ENCODE data around the gene CAPN2. TPM values are rescaled to one million over a fixed set of nuclear protein-coding genes. Genes with fewer than 3 reads are reported as not detected.

The CAPN2 gene
- total RNA-seq, 4 donors from 2014 or later = 143 to 276 (median 202) TPM

GRCh38 chr1:223754681-223755431 lies 42.5 kb downstream of the CAPN2 start:
- Histone ChIP-seq H3K27ac (no peak overlapping the region), H3K27me3 (no peaks in the 10 kb centered on the region), H3K4me3 (no peak overlapping the region), H3K36me3 (peaks cover 0 to 91% (median 0%) of the 10 kb centered on the region in 3 donors), H3K4me1 (no peaks in the 10 kb centered on the region), H3K9me3 (no peaks in the 10 kb centered on the region)
- no peak for TF ChIP-seq POLR2A (IDR thresholded peaks at IDR 0.05)
- TF ChIP-seq, protein P1, sequence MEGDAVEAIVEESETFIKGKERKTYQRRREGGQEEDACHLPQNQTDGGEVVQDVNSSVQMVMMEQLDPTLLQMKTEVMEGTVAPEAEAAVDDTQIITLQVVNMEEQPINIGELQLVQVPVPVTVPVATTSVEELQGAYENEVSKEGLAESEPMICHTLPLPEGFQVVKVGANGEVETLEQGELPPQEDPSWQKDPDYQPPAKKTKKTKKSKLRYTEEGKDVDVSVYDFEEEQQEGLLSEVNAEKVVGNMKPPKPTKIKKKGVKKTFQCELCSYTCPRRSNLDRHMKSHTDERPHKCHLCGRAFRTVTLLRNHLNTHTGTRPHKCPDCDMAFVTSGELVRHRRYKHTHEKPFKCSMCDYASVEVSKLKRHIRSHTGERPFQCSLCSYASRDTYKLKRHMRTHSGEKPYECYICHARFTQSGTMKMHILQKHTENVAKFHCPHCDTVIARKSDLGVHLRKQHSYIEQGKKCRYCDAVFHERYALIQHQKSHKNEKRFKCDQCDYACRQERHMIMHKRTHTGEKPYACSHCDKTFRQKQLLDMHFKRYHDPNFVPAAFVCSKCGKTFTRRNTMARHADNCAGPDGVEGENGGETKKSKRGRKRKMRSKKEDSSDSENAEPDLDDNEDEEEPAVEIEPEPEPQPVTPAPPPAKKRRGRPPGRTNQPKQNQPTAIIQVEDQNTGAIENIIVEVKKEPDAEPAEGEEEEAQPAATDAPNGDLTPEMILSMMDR (IDR thresholded peaks at IDR 0.05) = no peak
- DNase-seq = peak in 1 of 3 donors; percentile 43

DNA sequence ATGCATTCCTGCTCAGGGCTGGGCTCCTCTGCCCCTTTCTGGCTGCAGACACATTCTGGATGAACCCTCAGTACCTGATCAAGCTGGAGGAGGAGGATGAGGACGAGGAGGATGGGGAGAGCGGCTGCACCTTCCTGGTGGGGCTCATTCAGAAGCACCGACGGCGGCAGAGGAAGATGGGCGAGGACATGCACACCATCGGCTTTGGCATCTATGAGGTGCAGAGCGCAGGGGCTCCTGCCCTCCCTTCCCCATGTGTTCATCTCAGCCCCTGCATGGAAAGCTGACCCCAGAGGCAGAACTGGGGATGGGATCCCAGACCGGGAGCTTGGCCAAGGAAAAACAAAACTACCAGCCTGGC lies 43.1 kb downstream of the CAPN2 start:
- Histone ChIP-seq H3K27ac (no peak overlapping the region), H3K4me1 (no peaks in the 10 kb centered on the region), H3K27me3 (no peaks in the 10 kb centered on the region), H3K9me3 (no peaks in the 10 kb centered on the region), H3K36me3 (peaks cover 0 to 93% (median 0%) of the 10 kb centered on the region in 3 donors), H3K4me3 (no peak overlapping the region)
- peak in 1 of 3 donors; percentile 43 for DNase-seq
- no peak for TF ChIP-seq POLR2A (IDR thresholded peaks at IDR 0.05)
- TF ChIP-seq, protein P1 (IDR thresholded peaks at IDR 0.05) = no peak

DNA sequence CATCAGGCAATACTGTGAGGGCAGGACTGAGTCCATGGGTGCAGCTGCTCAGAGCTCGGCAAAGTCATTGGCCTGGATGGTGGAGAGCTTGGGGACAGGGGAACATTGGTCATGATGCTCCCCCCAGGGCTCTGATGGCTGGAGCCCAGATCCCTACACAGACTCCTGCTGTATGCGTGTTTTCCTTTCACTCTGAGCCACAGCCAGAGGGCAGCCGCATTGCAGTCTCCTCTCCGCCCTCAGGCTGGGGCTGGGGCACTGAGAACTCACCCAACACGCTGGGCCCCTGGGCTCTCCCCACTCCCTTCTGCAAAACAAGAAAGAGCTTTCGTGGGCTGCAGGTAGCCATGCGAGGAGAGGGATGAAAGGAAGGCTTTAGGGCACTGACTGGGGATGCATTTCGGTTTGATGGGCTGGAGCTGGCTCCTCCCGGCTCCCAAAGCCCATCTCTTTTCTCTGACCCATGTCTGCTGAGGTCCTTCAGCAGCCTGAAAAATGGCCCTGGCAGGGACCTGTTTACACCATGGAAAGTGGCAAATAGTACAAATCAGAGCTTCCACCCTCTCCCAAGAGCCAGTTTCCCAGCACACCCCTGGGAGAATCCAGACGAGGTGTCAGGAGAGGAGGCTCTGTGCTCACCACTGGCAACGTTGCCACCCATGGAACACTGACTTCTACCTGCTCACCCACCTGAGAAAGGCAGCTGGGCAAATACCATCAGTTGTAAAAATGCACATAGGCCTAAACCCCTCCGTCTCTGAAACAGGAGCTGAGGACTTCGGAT lies 43.8 kb downstream of the CAPN2 start:
- DNase-seq = peak in 1 of 3 donors; percentile 34
- Histone ChIP-seq H3K4me3 (no peak overlapping the region), H3K4me1 (no peaks in the 10 kb centered on the region), H3K27me3 (no peaks in the 10 kb centered on the region), H3K9me3 (no peaks in the 10 kb centered on the region), H3K36me3 (peaks cover 0 to 93% (median 0%) of the 10 kb centered on the region in 3 donors), H3K27ac (no peak overlapping the region)
- TF ChIP-seq, protein P1 (IDR thresholded peaks at IDR 0.05) = no peak
- TF ChIP-seq POLR2A (IDR thresholded peaks at IDR 0.05) = no peak

GRCh38 chr1:223756806-223757700 lies 44.7 kb downstream of the CAPN2 start:
- TF ChIP-seq, protein P1 (IDR thresholded peaks at IDR 0.05) = no peak
- no peak for TF ChIP-seq POLR2A (IDR thresholded peaks at IDR 0.05)
- H3K4me3 ChIP-seq = no peak overlapping the region
- no peaks in the 10 kb centered on the region for H3K27me3 ChIP-seq
- peaks cover 0 to 93% (median 0%) of the 10 kb centered on the region in 3 donors for H3K36me3 ChIP-seq
- no peaks in the 10 kb centered on the region for H3K4me1 ChIP-seq
- no peaks in the 10 kb centered on the region for H3K9me3 ChIP-seq
- no peak for DNase-seq
- no peak overlapping the region for H3K27ac ChIP-seq

GRCh38 chr1:223758734-223759133 lies 46.4 kb downstream of the CAPN2 start:
- Histone ChIP-seq H3K27me3 (no peaks in the 10 kb centered on the region), H3K36me3 (peaks cover 0 to 95% (median 0%) of the 10 kb centered on the region in 3 donors), H3K4me1 (no peaks in the 10 kb centered on the region), H3K4me3 (no peak overlapping the region), H3K9me3 (no peaks in the 10 kb centered on the region), H3K27ac (no peak overlapping the region)
- no peak for DNase-seq
- TF ChIP-seq, protein P1 (IDR thresholded peaks at IDR 0.05) = no peak
- TF ChIP-seq POLR2A (IDR thresholded peaks at IDR 0.05) = no peak

Data from Peyer's patch (tissue), 4 donors.